GM10248 (cell line): ENCODE data around the gene ERVMER34-1.

Experiments used
- CTCF ChIA-PET: fragments of 300-600 bp; sonication (Branson Sonifier 250); formaldehyde crosslinking; extraction: SDS; loops from one replicate; lab custom pipeline; 2021; ENCODE audit warnings: antibody characterized with exemption; lab: Yijun Ruan, JAX
- POLR2A ChIA-PET: fragments of 350-650 bp; sonication (Branson Sonifier 250); formaldehyde crosslinking; extraction: SDS; loops from one replicate; lab custom pipeline; 2020; ENCODE audit warnings: antibody characterized with exemption; lab: Yijun Ruan, JAX
- DNase-seq: peaks from one replicate; pipeline ENCODE4 v3.0.0; 2012; ENCODE audit errors: extremely low spot score
- CTCF ChIP-seq: IDR thresholded peaks from 2 replicates; pipeline ENCODE4 v1.5.1; 2012; ENCODE audit warnings: mild to moderate bottlenecking, low read depth; ENCODE audit errors: extremely low read depth, missing control alignments, control extremely low read depth

Gene ERVMER34-1

GRCh38 chr4:52783069-52783468, 31.8 kb upstream of the ERVMER34-1 start:
- no peak for TF ChIP-seq CTCF
- DNase-seq = no peak
- POLR2A ChIA-PET = no interaction called here
- CTCF ChIA-PET = no interaction called here

GRCh38 chr4:52780617-52781354, 29.6 kb upstream of the ERVMER34-1 start:
- TF ChIP-seq CTCF = no peak
- DNase-seq = no peak
- CTCF ChIA-PET = interaction anchor here (1.5 kb wide), 1 partner anchor 23 kb away, joined by 3 read pairs; no protein-coding TSS in a partner anchor
- POLR2A ChIA-PET = no interaction called here

GRCh38 chr4:52780206-52780605, 29.0 kb upstream of the ERVMER34-1 start:
- no peak for DNase-seq
- TF ChIP-seq CTCF = no peak
- ChIA-PET CTCF (interaction anchor here (1.1 to 1.5 kb wide), 2 partner anchors 22 to 49 kb away, joined by 3 read pairs; no protein-coding TSS in a partner anchor), POLR2A (no interaction called here)

- ChIA-PET CTCF (interaction anchor here (1.3 kb wide), 1 partner anchor 11 kb away, joined by 3 read pairs; no protein-coding TSS in a partner anchor), POLR2A (no interaction called here)
- no peak for TF ChIP-seq CTCF
These were observed 9.0 kb upstream of the ERVMER34-1 start for GRCh38 chr4:52760256-52760655.

GRCh38 chr4:52755426-52755825, 4.2 kb upstream of the ERVMER34-1 start:
- ChIA-PET CTCF (interaction anchor here (0.9 to 1.4 kb wide), 3 partner anchors 8 to 205 kb away, joined by 3 to 4 read pairs (median 4); no protein-coding TSS in a partner anchor), POLR2A (no interaction called here)
- TF ChIP-seq CTCF = no peak
- DNase-seq = no peak

More at GRCh38 chr4:52760256-52760655, 9.0 kb upstream of the ERVMER34-1 start:
- DNase-seq = no peak

GRCh38 chr4:52752936-52753335, 1.7 kb upstream of the ERVMER34-1 start:
- TF ChIP-seq CTCF = no peak
- no peak for DNase-seq
- POLR2A ChIA-PET = no interaction called here
- CTCF ChIA-PET = no interaction called here
